Measurements from ENCODE around the gene DFFB. TPM values are rescaled to one million over a fixed set of nuclear protein-coding genes. Genes with fewer than 3 reads are reported as not detected.

Gene DFFB
- total and polyA plus RNA-seq, 9 of the 15 experiments (the other 6 are each of a cell fraction or from before 2014, with no cell fraction given) = 2.3 to 15.8 (median 11.5) TPM

DNA sequence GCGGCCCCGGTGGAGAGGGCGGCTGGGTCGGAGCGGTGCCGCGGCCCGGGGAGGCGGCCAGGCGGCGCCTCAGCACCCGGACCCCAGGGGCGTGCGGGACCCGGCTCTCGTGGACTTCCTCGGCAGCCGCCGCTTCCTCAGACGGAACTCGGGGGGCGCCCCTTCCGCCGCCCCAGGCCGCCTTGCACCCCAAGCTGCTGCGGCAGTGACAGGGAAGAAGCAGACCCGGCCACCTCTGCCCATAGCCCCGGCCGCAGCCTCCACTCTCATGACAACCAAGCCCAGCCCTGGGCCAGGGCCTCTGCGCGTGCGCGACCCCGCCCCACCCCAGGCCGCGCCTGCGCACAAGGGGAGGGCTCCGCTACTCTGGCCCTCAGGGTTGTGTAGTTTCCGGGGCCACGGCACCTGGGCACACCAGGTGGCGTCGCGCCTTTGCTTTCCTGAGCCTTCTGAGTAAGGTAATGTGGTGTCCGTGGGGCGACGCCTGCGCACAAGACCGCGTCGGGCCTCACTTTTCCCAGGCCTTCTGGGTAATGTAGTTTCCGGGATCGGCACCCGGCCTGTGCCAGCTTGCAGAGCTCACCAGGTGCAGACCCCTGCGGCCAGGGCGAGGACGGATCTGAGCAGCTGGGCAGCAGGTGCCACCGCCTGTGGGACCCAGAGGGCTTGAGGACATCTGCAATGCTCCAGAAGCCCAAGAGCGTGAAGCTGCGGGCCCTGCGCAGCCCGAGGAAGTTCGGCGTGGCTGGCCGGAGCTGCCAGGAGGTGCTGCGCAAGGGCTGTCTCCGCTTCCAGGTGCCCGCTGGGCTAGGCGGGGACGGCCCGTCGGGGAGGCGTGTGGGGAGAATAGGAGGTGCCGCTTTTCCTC, at the start of gene DFFB, which contains the start of gene CEP104 (continued):
- TF ChIP-seq, protein P1, sequence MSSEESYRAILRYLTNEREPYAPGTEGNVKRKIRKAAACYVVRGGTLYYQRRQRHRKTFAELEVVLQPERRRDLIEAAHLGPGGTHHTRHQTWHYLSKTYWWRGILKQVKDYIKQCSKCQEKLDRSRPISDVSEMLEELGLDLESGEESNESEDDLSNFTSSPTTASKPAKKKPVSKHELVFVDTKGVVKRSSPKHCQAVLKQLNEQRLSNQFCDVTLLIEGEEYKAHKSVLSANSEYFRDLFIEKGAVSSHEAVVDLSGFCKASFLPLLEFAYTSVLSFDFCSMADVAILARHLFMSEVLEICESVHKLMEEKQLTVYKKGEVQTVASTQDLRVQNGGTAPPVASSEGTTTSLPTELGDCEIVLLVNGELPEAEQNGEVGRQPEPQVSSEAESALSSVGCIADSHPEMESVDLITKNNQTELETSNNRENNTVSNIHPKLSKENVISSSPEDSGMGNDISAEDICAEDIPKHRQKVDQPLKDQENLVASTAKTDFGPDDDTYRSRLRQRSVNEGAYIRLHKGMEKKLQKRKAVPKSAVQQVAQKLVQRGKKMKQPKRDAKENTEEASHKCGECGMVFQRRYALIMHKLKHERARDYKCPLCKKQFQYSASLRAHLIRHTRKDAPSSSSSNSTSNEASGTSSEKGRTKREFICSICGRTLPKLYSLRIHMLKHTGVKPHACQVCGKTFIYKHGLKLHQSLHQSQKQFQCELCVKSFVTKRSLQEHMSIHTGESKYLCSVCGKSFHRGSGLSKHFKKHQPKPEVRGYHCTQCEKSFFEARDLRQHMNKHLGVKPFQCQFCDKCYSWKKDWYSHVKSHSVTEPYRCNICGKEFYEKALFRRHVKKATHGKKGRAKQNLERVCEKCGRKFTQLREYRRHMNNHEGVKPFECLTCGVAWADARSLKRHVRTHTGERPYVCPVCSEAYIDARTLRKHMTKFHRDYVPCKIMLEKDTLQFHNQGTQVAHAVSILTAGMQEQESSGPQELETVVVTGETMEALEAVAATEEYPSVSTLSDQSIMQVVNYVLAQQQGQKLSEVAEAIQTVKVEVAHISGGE (CRISPR knock-in tag; IDR thresholded peaks at IDR 0.05) = no peak
- TF ChIP-seq, protein P2, sequence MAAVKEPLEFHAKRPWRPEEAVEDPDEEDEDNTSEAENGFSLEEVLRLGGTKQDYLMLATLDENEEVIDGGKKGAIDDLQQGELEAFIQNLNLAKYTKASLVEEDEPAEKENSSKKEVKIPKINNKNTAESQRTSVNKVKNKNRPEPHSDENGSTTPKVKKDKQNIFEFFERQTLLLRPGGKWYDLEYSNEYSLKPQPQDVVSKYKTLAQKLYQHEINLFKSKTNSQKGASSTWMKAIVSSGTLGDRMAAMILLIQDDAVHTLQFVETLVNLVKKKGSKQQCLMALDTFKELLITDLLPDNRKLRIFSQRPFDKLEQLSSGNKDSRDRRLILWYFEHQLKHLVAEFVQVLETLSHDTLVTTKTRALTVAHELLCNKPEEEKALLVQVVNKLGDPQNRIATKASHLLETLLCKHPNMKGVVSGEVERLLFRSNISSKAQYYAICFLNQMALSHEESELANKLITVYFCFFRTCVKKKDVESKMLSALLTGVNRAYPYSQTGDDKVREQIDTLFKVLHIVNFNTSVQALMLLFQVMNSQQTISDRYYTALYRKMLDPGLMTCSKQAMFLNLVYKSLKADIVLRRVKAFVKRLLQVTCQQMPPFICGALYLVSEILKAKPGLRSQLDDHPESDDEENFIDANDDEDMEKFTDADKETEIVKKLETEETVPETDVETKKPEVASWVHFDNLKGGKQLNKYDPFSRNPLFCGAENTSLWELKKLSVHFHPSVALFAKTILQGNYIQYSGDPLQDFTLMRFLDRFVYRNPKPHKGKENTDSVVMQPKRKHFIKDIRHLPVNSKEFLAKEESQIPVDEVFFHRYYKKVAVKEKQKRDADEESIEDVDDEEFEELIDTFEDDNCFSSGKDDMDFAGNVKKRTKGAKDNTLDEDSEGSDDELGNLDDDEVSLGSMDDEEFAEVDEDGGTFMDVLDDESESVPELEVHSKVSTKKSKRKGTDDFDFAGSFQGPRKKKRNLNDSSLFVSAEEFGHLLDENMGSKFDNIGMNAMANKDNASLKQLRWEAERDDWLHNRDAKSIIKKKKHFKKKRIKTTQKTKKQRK (IDR thresholded peaks at IDR 0.05; ENCODE audit: borderline replicate concordance, low read depth, low read length) = no peak
- TF ChIP-seq, protein P3, sequence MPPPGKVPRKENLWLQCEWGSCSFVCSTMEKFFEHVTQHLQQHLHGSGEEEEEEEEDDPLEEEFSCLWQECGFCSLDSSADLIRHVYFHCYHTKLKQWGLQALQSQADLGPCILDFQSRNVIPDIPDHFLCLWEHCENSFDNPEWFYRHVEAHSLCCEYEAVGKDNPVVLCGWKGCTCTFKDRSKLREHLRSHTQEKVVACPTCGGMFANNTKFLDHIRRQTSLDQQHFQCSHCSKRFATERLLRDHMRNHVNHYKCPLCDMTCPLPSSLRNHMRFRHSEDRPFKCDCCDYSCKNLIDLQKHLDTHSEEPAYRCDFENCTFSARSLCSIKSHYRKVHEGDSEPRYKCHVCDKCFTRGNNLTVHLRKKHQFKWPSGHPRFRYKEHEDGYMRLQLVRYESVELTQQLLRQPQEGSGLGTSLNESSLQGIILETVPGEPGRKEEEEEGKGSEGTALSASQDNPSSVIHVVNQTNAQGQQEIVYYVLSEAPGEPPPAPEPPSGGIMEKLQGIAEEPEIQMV (tag; conservative IDR thresholded peaks at IDR 0.05; ENCODE audit: low read depth) = no peak
- TF ChIP-seq, protein P4, sequence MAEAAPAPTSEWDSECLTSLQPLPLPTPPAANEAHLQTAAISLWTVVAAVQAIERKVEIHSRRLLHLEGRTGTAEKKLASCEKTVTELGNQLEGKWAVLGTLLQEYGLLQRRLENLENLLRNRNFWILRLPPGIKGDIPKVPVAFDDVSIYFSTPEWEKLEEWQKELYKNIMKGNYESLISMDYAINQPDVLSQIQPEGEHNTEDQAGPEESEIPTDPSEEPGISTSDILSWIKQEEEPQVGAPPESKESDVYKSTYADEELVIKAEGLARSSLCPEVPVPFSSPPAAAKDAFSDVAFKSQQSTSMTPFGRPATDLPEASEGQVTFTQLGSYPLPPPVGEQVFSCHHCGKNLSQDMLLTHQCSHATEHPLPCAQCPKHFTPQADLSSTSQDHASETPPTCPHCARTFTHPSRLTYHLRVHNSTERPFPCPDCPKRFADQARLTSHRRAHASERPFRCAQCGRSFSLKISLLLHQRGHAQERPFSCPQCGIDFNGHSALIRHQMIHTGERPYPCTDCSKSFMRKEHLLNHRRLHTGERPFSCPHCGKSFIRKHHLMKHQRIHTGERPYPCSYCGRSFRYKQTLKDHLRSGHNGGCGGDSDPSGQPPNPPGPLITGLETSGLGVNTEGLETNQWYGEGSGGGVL (CRISPR knock-in tag; IDR thresholded peaks at IDR 0.05) = no peak
- TF ChIP-seq CHD2 (IDR thresholded peaks at IDR 0.05; ENCODE audit: low read depth, low read length) (no peak), MBD2 (IDR thresholded peaks at IDR 0.05; ENCODE audit: borderline replicate concordance, low read depth) (no peak), POLR3A (IDR thresholded peaks at IDR 0.05; ENCODE audit: borderline replicate concordance, extremely low read depth, insufficient read depth, insufficient read length) (no peak), GATAD2B (IDR thresholded peaks at IDR 0.05; ENCODE audit: borderline replicate concordance) (peak; percentile 7; the same call in 1 of the 2 replicates), NR2C1 (IDR thresholded peaks at IDR 0.05) (peak; percentile 29; the same call in 1 of the 2 replicates), NR2C1 (tag; IDR thresholded peaks at IDR 0.05) (peak; percentile 42; the same call in 1 of the 2 replicates), RBM14 (IDR thresholded peaks at IDR 0.05; ENCODE audit: borderline replicate concordance, insufficient read depth, low read depth, low read length) (peak; percentile 74; the same call in 1 of the 2 replicates), ZBTB8A (IDR thresholded peaks at IDR 0.05; ENCODE audit: partially characterized antibody) (no peak)
- TF ChIP-seq, protein P5, sequence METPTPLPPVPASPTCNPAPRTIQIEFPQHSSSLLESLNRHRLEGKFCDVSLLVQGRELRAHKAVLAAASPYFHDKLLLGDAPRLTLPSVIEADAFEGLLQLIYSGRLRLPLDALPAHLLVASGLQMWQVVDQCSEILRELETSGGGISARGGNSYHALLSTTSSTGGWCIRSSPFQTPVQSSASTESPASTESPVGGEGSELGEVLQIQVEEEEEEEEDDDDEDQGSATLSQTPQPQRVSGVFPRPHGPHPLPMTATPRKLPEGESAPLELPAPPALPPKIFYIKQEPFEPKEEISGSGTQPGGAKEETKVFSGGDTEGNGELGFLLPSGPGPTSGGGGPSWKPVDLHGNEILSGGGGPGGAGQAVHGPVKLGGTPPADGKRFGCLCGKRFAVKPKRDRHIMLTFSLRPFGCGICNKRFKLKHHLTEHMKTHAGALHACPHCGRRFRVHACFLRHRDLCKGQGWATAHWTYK (CRISPR knock-in tag; IDR thresholded peaks at IDR 0.05) = no peak

Measured in K562 (cell line).